PC-9 (cell line): ENCODE data around the gene GABPB2. TPM values are rescaled to one million over a fixed set of nuclear protein-coding genes. Genes with fewer than 3 reads are reported as not detected.

ENCODE experiments used
- BruUV-seq: library from RNA; stranded (reverse); fragments of 400-500 nt; replicated peaks from 2 replicates; lab custom pipeline; 2021; lab: Mats Ljungman, UMichigan
- CTCF ChIA-PET: fragments of 300-600 bp; sonication (Branson Sonifier 250); formaldehyde crosslinking; loops from one replicate; lab custom pipeline; 2022; ENCODE audit warnings: antibody characterized with exemption; lab: Charles Lee
- POLR2A ChIA-PET: fragments of 300-600 bp; sonication (Branson Sonifier 250); formaldehyde crosslinking; loops from one replicate; lab custom pipeline; 2022; ENCODE audit warnings: antibody characterized with exemption; ENCODE audit not compliant: unreplicated experiment; lab: Charles Lee
- DNase-seq, 2 experiments: peaks; one replicate each; pipeline versions ENCODE4 v3.0.0 to v3.0.0-alpha.2; 2015 to 2022; ENCODE audit warnings: mixed read lengths in 1 of 2
- H2AFZ ChIP-seq: fragments of 200-600 bp; sonication (generic); 2 replicates; pipeline ENCODE4 v1.8.1; 2017; ENCODE audit warnings: antibody characterized with exemption
- H3F3A ChIP-seq: fragments of 200-600 bp; sonication (generic); 2 replicates; pipeline ENCODE4 v1.8.1; 2017; ENCODE audit warnings: antibody characterized with exemption, mild to moderate bottlenecking, low read depth; ENCODE audit not compliant: insufficient read depth
- H3K27ac ChIP-seq: fragments of 200-600 bp; sonication (generic); 2 replicates; pipeline ENCODE4 v1.6.1; 2016; ENCODE audit warnings: mixed run types
- H3K27me3 ChIP-seq: fragments of 200-600 bp; sonication (generic); 2 replicates; pipeline ENCODE4 v1.6.1; 2016; ENCODE audit warnings: low read depth, mixed run types; ENCODE audit not compliant: insufficient read depth
- H3K36me3 ChIP-seq: fragments of 200-600 bp; sonication (generic); 2 replicates; pipeline ENCODE4 v1.6.1; 2016; ENCODE audit warnings: low read depth, mixed run types
- H3K4me1 ChIP-seq: fragments of 200-600 bp; sonication (generic); replicated peaks from 2 replicates; pipeline ENCODE4 v1.6.1; 2016; ENCODE audit warnings: mixed run types; ENCODE audit not compliant: insufficient read depth
- H3K4me2 ChIP-seq: fragments of 200-600 bp; sonication (generic); 2 replicates; pipeline ENCODE4 v1.6.1; 2017; ENCODE audit warnings: mixed run types
- H3K4me3 ChIP-seq: fragments of 200-600 bp; sonication (generic); 2 replicates; pipeline ENCODE4 v1.6.1; 2016; ENCODE audit warnings: mixed run types
- H3K79me2 ChIP-seq: fragments of 200-600 bp; sonication (generic); 2 replicates; pipeline ENCODE4 v1.6.1; 2017; ENCODE audit warnings: low read depth, mixed run types
- H3K9me2 ChIP-seq: fragments of 200-600 bp; sonication (generic); 2 replicates; pipeline ENCODE4 v1.8.1; 2017; ENCODE audit warnings: mild to moderate bottlenecking; ENCODE audit not compliant: insufficient read depth
- H3K9me3 ChIP-seq: fragments of 200-600 bp; sonication (generic); 2 replicates; pipeline ENCODE4 v1.8.1; 2016; ENCODE audit warnings: low read depth; ENCODE audit not compliant: insufficient read depth
- H4K20me1 ChIP-seq: fragments of 200-600 bp; sonication (generic); 2 replicates; pipeline ENCODE4 v1.8.1; 2017; ENCODE audit not compliant: insufficient read depth
- EZH2 ChIP-seq: fragments of 200-600 bp; sonication (generic); IDR thresholded peaks from 2 replicates; pipeline ENCODE4 v1.8.0; 2017; ENCODE audit warnings: antibody characterized with exemption, low read depth
- intact Hi-C: fragments of 100-400 bp; cut with micrococcal nuclease; formaldehyde crosslinking; loops from one replicate; pipeline ENCODE4 v1.10.0; 2022; ENCODE audit not compliant: unreplicated experiment
- total RNA-seq: library from RNA; stranded (reverse); gene quantifications from 2 replicates; pipeline ENCODE4 v1.2.3, GENCODE V29; 2021
- TF ChIP-seq, protein P1 (sequence below): fragments of 200-600 bp; sonication (generic); conservative IDR thresholded peaks from 2 replicates; pipeline ENCODE4 v1.6.1; 2017; ENCODE audit warnings: mixed run types, antibody characterized with exemption, mild to moderate bottlenecking, moderate library complexity

GABPB2 gene
- total RNA-seq, 1 experiment from 2014 or later, result 6.6 TPM

DNA sequence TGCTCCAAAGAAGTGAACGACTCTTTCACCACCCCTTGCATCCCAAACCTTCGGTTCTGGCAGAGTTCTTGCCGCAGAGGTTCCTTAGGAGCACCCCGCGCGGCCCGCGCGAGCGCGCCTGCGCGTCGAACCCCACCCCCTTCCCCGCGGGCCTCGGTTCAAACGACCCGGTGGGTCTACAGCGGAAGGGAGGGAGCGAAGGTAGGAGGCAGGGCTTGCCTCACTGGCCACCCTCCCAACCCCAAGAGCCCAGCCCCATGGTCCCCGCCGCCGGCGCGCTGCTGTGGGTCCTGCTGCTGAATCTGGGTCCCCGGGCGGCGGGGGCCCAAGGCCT lies 23.0 kb upstream of the GABPB2 start, which contains the start of gene C1orf56:
C1orf56 (plus strand) TSS at position 161 of the 334 bp plus-strand sequence; CDS start at position 258, 97 bp downstream.
- Histone ChIP-seq H3K27ac (peak within 1 kb of the TSS; percentile 9), H3K79me2 (no peaks in the 10 kb centered on the region), H3K36me3 (0 out of 2 replicates have a peak, but pooled peaks cover 5% of the 10 kb centered on the region), H4K20me1 (no peaks in the 10 kb centered on the region), H3K4me2 (peak within 1 kb of the TSS; percentile 97), H3K9me3 (no peaks in the 10 kb centered on the region), H3K4me3 (peak within 1 kb of the TSS; percentile 66), H3K4me1 (peaks cover 5% of the 10 kb centered on the region), H3F3A (peaks cover 32% of the 10 kb centered on the region), H3K27me3 (no peaks in the 10 kb centered on the region), H3K9me2 (no peaks in the 10 kb centered on the region), H2AFZ (peak within 1 kb of the TSS; percentile 89)
- TF ChIP-seq, protein P1, sequence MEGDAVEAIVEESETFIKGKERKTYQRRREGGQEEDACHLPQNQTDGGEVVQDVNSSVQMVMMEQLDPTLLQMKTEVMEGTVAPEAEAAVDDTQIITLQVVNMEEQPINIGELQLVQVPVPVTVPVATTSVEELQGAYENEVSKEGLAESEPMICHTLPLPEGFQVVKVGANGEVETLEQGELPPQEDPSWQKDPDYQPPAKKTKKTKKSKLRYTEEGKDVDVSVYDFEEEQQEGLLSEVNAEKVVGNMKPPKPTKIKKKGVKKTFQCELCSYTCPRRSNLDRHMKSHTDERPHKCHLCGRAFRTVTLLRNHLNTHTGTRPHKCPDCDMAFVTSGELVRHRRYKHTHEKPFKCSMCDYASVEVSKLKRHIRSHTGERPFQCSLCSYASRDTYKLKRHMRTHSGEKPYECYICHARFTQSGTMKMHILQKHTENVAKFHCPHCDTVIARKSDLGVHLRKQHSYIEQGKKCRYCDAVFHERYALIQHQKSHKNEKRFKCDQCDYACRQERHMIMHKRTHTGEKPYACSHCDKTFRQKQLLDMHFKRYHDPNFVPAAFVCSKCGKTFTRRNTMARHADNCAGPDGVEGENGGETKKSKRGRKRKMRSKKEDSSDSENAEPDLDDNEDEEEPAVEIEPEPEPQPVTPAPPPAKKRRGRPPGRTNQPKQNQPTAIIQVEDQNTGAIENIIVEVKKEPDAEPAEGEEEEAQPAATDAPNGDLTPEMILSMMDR, result no peak
- intact Hi-C loops, result loop anchor here (1.0 kb wide), 1 partner anchor 39 kb away; the partner anchor contains the start of gene PRUNE1
- ChIA-PET CTCF (interaction anchor here (0.6 to 1.1 kb wide), 3 partner anchors 10 to 1943 kb away, joined by 3 to 5 read pairs (median 5); no protein-coding TSS in a partner anchor), POLR2A (interaction anchor here (0.6 to 0.7 kb wide), 2 partner anchors 41 to 101 kb away, joined by 3 to 4 read pairs; no protein-coding TSS in a partner anchor)
- DNase-seq, result peak in 1 of 2 experiments; percentile 70
- BruUV-seq, result no TSS peak

- H3K4me3 ChIP-seq, result peak overlapping the region; percentile 66
- DNase-seq, result peak; percentile 57 to 63
- 0 out of 2 replicates have a peak, but pooled peaks cover 6% of the 10 kb centered on the region for H3K36me3 ChIP-seq
- no peaks in the 10 kb centered on the region for H3K27me3 ChIP-seq
- TSS peak; percentile 72 for BruUV-seq
- peaks cover 37% of the 10 kb centered on the region for H3F3A ChIP-seq
- TF ChIP-seq, protein P1, result no peak; the same call in 1 of the 2 replicates
- TF ChIP-seq EZH2, result no peak
- CTCF ChIA-PET, result interaction anchor here (0.6 to 1.1 kb wide), 2 partner anchors 10 to 23 kb away, joined by 3 to 5 read pairs; no protein-coding TSS in a partner anchor
- H3K79me2 ChIP-seq, result no peaks in the 10 kb centered on the region
- H4K20me1 ChIP-seq, result no peaks in the 10 kb centered on the region
- H3K4me2 ChIP-seq, result peak overlapping the region; percentile 97
- no peaks in the 10 kb centered on the region for H3K9me3 ChIP-seq
- no peaks in the 10 kb centered on the region for H3K9me2 ChIP-seq
- peak overlapping the region; percentile 9 for H3K27ac ChIP-seq
- intact Hi-C loops, result loop anchor here (1.0 to 2.0 kb wide), 2 partner anchors 23 to 40 kb away; partner anchors contain the start of gene PRUNE1
- H3K4me1 ChIP-seq, result peaks cover 5% of the 10 kb centered on the region
- peak overlapping the region; percentile 89 for H2AFZ ChIP-seq
- POLR2A ChIA-PET, result interaction anchor here (0.6 to 0.7 kb wide), 2 partner anchors 101 to 469 kb away, joined by 3 to 18 read pairs; no protein-coding TSS in a partner anchor
Measured at GRCh38 chr1:151047925-151048644, 22.5 kb upstream of the GABPB2 start.

GRCh38 chr1:151048645-151049032 lies 21.9 kb upstream of the GABPB2 start:
- intact Hi-C loops, result loop anchor here (2.0 kb wide), 1 partner anchor 24 kb away; no protein-coding TSS in a partner anchor
- no peaks in the 10 kb centered on the region for H3K79me2 ChIP-seq
- peak overlapping the region; percentile 97 for H3K4me2 ChIP-seq
- no peaks in the 10 kb centered on the region for H3K9me2 ChIP-seq
- TF ChIP-seq EZH2, result no peak
- TF ChIP-seq, protein P1, result peak; percentile 66; the same call in 1 of the 2 replicates
- peaks cover 10% of the 10 kb centered on the region for H3K36me3 ChIP-seq
- no peaks in the 10 kb centered on the region for H3K9me3 ChIP-seq
- H3K27ac ChIP-seq, result no peak overlapping the region
- peak overlapping the region; percentile 89 for H2AFZ ChIP-seq
- no peaks in the 10 kb centered on the region for H3K27me3 ChIP-seq
- peaks cover 5% of the 10 kb centered on the region for H3K4me1 ChIP-seq
- no TSS peak for BruUV-seq
- no peak for DNase-seq
- POLR2A ChIA-PET, result no interaction called here
- peak overlapping the region; percentile 66 for H3K4me3 ChIP-seq
- CTCF ChIA-PET, result interaction anchor here (0.6 kb wide), 1 partner anchor 24 kb away, joined by 3 read pairs; no protein-coding TSS in a partner anchor
- H3F3A ChIP-seq, result peaks cover 41% of the 10 kb centered on the region
- H4K20me1 ChIP-seq, result no peaks in the 10 kb centered on the region
